HG02884 (cell line): Measurements from ENCODE around the gene GSTP1.

Source experiments
- ATAC-seq: cut with Tn5 transposase; IDR thresholded peaks from one replicate; pipeline ENCODE4 v1.9.1; 2021; ENCODE audit warnings: mild to moderate bottlenecking, moderate library complexity; ENCODE audit not compliant: unreplicated experiment

Gene GSTP1

DNA sequence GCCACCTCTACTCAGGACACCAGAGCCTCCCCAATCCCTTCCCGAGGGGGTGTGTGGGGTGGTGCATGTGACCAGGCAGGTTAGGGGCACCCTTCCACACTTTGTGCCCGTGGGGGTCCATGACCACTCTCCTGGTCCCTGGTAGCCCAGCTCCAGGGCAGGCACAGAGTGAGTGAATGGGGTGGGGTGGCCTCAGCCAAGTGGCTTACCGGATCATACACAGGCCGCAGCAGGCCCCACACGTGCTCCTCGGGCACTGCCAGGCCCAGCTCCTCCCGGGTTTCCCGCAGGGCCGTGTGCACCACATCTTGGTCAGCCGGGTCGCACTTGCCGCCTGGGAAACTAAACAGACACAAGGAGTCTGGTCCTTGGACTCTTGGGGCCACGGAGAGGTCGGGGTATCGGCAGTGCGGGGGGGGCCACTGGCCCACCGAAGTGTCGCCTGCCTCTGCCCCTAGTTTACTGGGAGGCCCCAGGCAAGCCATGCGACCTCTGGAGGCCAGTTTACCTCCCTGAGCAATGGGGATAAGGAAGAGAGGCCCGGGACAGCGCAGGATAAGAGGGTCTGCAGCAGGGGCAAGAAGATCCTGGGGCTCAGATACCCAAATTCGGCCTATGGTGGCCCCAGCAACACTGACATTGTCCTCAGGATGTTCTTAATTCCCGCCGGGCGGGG lies 45.2 kb downstream of the GSTP1 start:
- no peak for ATAC-seq

DNA sequence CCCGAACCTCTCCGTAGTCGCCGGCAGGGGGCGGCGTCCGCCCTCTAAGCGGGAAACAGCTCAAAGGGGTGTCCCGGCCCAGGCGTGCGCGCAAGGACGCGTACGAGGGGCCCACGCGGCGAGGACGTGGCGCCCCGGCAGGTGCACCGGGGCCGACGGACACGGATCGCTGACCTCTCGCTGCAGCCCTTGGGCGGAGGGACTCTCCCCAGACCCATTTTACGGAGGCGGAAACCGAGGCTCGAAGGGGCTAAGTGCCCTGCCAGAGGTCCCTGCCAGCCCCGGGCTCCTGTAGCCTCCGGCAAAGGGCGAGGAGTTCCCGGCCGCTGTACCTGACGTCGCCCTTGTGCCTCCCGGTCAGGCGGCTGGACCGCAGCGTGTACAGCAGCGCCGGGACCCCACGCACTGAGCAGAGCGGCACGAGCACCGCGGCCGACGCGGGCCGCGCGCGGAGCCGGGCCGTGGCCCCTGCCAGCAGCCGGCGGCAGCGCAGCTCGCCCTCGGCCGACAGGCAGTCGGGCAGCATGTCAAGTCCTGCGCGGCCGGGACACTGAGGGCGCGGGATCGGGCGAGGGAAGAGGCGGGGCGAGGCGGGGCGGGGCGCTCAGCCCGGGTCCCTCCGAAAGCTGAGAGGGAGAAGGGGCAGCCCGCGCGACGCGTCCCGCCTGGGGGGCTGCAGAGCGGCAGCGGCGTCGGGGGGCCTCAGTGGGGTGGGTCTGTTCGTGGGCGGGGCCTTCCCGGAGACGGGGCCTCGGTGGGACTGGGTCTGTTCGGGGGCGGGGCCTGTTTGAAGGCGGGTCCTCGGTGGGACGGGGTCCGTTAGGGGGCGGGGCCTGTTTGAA lies 46.0 kb downstream of the GSTP1 start, which contains the start of gene NUDT8:
Gene NUDT8 (minus strand): TSS at position 552 of the 842 bp plus-strand sequence. CDS start 26 bp downstream, at position 526.
- ATAC-seq, result peak; percentile 42

DNA sequence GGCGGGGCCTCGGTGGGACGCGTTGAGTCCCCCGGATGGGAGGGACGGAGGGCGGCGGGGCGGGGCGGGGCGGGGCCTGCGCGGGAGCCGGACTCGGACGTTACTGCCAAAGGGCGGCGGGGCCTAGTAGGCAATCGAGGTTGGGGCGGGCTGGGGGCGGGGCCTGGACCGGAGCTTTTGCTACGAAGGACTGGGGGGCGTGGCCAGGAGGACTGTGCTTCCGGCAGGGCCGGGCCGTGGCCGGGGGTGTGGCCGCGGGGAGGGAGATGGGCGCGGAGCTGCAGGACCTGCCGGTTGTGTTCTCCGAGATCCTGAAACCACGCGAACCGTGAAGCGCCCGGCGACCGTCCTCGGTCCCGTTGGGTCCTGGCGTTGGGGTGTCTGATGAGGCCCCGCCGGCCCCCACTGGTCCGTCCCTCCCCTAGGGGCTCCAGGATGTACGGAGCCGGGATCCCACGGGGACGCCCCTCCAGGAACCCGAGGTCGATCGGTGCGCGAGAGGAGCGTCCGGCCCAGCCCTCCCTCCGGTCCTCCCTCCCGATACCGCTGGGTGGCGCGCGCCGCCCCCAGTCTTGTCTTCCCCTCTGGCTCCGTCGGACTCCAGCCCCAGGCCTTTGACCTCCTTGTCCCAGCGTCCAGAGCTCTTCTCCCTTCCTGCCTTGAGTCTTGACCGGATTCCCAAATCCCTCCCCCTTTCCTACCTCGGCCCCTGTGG lies 46.8 kb downstream of the GSTP1 start:
- peak; percentile 49 for ATAC-seq

DNA sequence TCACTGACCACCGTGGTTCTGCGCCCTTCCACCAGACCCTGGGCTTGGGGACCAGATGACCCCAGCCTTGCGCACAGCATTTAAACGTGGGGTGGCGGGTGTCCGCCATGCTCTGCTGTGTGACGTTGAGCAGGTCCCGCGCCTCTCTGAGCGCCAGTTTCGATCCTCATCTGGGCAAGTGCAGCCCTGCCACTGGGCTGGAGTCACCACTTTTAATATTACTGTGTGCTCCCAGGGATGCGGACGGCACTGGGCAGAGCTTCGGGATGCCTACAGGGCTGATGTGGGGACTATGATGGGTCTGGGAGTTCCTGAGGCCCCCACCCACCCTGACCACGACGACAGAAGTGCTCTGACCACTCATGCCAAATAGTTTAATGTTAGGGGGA lies 47.3 kb downstream of the GSTP1 start:
- ATAC-seq, result no peak

DNA sequence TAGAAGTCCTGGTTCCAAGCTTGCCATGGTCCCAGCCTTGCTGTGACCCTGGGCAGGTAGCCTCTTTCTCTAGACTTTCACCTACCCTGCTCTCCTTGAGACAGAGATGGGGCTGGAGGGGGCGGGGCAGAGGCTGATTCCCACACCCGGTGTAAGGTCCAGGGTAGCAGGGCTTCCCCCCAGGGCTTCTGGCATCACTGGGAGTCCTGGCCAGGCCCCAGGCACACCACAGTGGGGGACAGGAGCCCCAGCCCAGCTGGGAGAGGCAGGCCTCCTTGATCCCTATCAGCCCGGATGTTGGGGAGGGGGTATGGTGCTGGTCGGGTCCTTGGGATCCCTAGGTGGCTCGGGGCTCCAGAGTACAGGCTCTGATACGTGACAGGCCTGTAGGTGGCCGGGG lies 47.8 kb downstream of the GSTP1 start:
- no peak for ATAC-seq

DNA sequence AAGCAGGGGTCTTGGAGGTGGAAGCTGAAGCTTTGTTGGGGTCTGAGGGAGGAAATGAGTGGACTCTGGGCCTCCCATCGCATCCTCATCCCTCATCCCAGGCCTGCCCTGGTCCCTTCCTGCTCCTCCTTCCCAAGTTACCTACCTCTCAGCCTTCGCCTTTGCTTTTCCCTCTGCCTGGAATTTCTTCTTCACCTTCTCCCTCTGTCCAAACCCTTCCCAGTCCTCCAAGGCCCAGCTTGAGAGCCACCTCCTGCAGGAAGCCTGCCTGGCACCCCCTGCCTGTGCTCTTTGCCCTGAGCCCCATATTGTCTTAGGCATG lies 48.2 kb downstream of the GSTP1 start:
- ATAC-seq, result no peak

DNA sequence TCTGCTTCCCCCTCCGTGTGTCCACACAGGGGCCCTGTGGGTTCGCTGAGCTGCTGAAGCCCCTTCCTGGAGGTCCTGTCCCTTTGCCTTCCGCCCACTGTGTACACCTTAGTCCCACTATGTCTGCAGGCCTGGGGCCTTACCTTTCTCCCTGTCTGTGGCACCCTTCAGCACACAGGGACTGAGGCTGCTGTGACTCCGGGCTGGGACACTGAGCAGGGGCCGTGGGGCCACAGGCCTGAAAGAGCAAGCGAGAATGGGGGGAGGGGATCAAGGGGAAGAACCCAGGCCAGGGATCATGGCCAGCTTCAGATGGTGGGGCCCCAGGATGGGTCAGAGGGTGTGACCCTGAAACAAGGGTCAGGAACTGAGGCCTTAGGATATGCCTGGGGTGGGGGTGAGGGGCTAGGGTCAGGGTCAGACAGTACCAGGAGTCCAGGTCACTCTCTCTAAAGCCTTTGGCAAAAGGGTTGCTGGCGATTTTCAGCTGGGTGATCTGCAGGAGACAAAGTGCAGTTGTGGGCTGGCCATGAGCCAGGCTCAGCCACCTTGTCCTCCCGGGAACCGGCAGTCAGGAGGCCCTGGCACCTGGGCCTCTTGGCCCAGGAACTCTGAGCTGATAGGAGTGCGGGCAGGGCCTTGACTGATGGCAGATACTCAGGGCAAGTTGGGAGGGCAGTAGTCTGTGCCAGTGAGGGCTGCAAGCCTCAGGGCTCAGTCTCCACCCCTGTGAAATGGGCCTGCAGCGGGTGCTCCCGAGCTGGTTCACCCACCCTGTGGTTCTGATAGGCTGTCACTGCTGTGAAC lies 48.8 kb downstream of the GSTP1 start:
- ATAC-seq, result no peak

DNA sequence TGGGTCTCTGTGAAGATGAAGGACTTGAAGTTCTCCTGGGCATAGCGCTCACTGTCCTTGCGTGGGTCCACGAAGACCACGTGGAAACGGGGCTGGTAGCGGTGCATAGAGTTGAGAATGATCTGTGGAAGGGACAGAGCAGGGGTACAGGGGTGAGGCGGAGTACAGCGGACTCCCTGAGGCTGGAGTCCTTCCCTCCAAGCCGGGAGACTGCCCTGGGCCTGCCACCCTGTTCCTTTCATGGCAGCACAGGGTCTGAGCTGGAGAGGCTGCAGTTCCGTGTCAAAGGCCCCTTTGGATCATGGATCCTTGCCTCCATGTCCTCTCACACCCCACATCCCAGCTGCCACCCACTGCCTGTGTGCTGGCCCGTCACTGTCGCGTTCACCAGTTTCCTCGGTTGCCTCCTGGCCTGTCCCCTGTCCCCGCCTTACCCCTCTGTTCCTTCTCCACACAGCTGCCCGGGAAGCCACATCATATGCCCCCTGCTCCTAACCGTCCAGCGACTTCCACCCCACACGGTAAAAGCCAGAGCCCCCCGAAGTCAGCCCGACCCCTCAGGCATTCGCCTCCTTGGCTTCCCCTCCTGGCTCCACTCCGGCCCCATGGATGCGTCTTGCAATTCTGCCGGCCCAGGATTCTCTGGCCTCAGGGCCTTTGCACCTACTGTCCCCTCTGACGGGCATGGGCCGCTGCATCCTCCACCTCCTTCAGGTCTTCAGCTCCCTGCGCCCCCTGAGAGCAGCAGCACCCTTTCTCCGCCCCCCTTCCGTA lies 49.6 kb downstream of the GSTP1 start:
- no peak for ATAC-seq

DNA sequence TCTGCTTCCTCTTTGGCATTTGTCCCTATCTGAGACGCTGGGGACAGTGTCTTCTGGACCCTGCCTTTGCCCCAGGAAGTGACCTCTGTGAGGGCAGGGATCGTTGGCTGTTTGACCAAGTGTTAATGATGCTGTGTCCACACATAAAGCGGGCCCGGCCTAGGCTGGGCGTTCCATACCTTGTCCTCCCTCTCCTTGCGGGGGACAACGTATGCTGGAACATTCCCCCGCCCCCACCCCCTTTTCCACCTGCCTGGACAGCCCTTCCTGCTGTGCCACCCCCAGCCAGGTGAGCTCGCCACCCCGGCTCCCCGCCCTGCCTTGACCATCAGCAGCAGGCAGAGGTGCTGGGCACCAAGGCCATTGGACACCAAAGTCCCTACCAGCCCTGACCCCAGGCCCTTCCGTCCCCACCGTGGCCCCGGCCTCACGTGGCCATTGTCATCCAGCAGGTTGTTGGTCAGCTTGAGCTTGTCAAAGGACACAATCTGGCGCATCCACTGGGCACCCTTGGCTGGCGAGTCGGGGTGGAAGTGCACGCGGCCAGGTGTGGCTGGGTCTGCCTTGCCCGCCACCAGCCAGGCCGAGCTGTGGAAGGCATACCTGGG lies 50.2 kb downstream of the GSTP1 start:
- no peak for ATAC-seq

DNA sequence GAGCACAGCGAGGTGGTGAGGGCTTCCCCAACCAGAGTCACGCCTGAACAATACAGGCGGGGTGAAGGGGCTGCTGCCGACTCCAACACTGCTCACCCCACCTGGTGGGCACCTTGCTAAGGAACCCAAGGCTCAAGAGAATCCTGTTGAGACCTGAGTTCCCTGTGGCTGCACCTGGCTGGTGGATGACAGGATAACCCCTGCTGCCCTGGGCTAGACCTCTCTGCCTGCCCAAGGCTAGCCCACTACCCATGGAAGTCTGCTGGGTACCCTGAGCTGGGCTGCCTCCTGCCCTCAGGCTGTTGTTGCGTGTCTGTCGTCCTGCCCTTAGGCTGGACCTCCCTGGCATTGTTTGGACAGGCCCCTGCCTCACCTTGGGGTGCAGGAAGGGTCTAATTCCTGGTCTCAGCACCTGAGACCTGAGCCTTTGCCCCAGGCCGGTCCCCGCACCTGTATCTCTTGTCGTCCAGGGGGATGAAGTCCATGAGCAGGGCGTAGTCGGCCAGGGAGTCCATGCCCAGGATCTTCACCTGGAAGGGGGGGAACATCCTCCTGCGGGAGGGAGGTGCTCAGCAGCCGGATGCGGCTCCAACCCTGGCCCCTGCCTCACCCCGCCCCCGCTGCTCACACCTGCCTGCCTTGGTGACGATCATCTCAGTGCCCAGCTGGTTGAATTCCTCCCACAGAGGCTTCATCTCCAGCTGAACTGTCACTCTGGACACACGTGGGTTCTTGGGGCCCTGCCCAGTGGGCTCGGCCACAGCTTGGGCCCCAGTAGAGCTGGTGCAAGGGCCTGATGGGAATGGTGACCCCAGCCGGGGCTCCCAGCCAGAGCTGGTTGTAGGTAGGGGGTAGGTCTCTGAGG lies 51.0 kb downstream of the GSTP1 start:
- ATAC-seq, result no peak

DNA sequence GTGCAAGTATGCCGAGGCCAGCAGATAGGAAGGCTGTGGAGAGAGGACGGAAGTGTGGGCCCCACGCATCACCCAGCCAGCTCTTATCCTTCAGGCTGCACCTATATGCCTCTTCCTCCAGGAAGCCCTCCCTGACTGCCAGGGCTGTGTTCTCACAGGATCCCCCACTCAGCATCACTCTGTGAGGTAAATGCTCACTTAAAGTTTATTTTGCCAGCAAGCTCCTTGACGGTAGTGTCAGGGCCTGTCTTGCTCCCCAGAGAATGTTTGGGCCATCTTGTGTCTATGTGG lies 51.6 kb downstream of the GSTP1 start:
- ATAC-seq, result no peak
